GM18870 (cell line): ENCODE measurements around the gene CAPN2.

Experiments
- ATAC-seq: cut with Tn5 transposase; IDR thresholded peaks from one replicate; pipeline ENCODE4 v1.9.1; 2021; ENCODE audit warnings: moderate library complexity; ENCODE audit not compliant: unreplicated experiment

Gene CAPN2

DNA sequence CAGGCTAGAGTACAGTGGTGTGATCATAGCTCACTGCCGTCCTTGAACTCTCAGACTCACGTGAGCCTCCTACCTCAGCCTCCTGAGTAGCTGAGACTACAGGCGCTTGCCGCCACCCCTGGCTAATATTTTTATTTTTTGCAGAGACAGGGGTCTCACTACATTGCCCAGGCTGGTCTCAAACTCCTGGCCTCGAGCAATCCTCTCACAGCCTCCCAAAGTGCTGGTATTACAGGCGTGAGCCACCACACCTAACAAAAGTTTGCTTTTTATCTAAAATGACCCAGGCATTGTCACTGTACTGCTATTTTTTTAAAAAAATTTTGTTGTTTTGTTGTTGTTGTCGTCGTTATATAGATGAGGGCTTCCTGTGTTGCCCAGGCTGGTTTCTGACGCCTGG lies 46.4 kb downstream of the CAPN2 start:
- no peak for ATAC-seq

DNA sequence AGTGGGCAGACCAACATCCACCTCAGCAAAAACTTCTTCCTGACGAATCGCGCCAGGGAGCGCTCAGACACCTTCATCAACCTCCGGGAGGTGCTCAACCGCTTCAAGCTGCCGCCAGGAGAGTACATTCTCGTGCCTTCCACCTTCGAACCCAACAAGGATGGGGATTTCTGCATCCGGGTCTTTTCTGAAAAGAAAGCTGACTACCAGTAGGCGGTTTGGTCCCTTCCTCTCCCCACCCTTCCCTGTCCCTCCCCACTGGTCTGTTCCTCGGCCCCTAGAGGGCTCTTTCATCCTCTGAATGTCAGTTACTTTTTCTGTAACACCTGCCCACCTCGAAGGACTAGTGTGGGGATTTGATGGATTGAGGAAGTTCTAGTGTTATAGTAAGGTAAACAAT lies 46.9 kb downstream of the CAPN2 start:
- ATAC-seq, result no peak

DNA sequence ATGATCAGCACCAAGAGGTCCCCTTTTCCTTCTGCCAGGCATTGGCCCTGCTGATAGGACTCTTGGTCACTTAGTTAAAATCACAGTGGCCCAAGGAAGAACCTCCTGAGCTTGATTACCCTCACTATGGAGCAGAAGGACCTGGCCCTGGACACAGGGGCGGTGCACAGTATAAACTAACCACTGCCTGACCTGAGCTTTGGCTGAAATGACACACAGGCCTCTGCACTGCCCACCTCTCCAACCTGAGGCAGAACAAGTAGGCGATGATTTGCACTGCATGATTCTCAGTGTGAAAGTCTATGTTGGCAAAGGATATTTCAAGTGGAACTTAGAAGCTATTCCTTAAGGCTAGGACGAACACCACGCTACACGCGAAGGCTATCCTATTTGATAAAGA lies 48.5 kb downstream of the CAPN2 start:
- ATAC-seq, result no peak

DNA sequence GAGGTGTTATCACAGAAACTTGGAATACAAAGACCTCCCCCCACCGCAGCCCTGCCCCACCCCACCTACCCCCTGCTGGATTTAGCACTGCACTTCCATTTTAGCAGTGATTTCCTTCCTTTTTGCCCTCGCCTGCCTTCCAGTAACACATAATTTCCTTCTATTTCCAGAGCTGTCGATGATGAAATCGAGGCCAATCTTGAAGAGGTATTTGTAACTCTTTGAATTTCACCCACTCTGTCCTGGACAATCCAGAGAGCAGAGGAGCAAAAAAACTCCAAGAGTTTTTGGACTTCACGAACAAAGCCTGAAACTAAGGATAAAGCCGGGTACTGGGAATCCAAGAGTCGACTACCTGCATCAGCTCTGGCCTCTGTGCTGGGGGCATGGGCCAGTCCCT lies 49.1 kb downstream of the CAPN2 start:
- no peak for ATAC-seq

DNA sequence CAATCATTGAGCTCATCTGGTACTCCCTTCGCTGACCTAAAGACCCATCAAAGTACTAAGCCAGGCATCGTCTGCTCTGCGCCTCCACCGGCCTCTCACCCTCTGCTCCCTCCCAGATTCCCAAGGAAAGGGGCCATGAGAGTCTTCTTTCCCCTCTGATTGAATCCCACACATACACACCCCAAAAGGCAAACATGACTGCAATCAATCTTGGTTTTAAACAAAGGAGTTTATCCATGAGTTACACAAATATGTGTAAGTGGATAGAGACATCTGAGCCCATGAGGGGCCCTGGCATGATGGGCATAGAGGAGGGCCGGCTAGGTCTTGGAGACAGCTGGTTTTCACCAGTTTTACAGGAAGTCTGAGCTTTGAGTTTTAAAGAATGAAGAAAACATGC lies 50.9 kb downstream of the CAPN2 start:
- ATAC-seq, result no peak

DNA sequence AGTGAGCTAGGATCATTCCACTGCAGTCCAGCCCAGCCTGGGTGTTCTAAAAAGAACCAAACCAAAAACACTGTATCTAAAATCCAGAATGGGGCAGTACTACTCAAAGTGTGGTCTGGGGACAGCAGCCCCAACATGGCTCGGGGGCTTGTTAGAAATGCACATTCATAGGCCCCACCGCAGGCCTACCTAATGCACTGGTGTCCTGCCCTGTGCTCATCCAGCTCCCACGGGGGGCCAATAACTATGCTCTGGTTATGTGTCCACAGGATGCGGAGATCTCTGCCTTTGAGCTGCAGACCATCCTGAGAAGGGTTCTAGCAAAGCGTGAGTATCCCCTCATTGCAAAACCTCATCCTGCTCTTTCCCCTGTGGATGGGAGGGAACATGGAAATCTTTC lies 51.5 kb downstream of the CAPN2 start:
- ATAC-seq, result no peak

DNA sequence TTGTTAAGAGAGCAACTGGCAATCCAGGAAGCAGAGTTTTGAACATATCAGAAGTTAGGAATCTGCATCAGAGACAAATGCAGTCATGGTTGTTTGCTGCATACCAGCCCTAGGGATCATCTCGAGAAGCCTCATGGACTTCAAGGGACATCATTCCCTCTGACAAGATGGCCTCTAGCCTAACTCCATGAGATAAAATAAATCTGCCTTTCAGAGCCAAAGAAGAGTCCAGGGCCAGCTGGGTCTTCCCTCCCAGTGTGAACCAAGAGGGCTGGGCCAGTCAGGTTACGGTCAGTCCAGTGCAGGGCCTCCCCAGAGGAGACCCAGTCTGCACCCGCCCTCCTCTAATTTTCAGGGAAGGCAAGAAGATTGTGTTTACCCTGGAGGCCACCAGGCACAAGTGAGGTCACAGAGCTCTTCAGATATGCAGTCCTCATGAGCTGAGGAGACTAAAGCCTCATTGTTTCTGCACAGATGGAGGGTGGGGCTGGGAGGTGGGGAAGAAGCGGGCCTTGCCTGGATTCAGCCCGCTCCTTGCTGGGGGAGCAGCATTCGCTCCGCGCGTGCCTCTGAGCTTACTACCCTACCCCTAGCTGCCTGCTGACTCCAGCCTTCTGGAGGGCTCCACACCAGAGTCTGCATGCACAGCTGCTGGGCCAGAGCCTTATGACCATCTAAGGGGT lies 52.8 kb downstream of the CAPN2 start:
- no peak for ATAC-seq

DNA sequence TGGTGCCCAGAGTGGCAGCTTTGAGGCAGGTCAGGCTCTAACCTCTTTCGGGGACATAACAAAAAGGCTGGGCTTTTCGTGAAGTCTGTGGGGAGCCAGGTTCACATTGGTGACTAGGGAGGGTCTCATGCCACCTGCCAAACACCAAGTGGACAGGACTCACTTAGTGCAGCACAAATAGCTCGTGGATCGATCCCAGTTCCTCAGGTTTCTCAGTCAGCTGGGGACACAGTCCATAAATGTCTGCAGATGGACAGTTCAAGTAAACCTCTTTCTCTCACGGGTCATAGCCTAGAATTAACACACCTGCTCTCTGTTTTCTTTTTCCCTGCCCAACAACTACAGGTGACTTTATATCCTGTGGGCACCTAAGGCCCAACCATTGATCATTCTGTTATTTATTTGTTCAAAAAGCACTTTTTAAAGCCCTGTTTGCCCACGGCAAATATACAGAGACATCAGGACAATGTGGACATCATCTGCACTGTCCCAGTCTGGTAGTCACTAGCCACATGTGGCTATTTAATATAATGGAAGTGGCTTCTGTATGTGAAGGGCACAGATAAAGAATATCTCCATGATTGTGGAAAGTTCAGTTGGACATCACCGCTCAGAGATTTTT lies 53.5 kb downstream of the CAPN2 start:
- no peak for ATAC-seq

DNA sequence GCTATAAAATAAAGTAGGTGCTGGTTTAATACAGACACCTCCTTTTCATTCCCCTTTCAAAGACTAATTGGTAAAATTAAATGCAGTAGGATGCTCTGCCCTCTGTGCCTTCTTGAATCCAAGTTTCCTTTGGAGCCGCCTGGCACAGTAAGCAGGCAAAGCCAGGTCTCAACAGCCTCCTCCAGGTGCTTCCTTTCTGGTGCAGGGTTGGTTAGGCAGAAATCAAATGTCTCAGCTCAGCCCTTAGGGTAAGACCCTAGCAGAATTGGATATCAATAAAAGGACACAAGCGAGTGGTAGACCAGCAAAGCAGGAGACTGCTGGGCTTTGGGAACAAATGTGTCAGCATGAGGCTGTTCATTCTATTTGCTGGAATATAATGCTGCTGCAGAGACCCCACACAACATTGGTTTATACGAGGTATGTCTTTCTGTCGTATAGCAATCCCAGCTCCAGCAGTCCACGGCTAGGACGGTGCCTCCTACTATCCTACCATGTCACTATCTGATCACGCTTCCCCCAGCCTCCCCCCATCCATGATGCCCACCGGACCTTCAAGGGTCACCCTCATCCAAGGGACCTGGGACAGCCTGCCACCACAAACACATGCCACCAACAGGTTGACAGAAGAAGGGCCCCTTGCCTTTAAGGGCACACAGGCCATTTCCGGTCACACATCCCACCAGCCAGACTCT lies 58.4 kb downstream of the CAPN2 start:
- no peak for ATAC-seq

DNA sequence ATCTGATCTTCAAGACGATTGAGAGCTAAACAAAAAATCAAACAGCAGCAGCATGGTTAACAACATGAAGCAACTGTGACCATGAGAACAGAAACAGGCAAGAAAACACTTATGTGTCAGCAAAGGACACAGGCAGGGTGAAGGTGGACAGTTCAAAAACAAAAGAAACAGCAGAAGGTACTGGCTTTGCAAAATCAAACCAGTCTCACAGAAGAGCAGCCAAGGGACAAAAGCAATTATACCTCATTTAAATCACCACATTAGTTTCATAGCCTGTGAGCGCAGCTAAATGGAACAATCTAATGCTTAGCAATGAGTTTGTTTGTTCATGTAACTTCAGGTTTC lies 59.1 kb downstream of the CAPN2 start:
- ATAC-seq, result no peak

DNA sequence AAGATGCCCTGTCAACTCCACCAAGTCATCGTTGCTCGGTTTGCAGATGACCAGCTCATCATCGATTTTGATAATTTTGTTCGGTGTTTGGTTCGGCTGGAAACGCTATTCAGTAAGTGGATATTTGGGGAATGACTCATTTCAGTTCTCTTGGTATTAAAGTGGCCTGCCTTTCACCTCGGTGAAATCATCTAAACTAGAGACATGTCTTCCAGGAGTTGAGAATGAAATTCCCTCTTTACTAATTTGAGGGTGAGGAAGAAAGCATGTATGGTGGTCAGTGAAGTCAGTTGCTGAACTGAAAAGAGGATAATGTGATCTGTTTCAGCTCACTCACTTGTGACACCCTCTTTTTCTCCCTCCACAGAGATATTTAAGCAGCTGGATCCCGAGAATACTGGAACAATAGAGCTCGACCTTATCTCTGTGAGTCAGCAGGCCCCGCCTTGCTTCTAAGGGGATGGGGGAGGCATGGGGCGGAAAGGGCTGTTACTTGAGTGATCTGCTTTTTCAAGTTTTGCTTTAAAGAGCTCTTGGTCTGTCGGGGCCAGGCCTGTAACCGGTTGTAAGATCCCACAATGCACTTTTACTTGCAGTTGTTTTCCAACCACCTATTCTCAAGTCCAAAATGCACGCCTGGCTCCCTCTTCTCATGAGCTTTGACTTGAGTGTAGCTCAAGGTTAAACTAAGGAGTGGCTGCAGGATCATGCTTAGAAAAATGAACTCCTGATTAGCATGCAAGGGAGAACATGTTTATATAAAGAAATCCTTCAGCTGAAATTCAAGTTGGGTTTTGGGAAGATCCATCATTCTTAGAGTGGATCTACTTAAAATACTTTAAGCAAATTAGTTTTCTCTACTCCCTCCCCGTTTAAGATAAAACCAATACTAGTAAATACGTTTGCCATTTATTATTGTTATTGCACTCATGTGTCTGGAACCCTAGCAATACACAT lies 59.8 kb downstream of the CAPN2 start:
- ATAC-seq, result no peak

DNA sequence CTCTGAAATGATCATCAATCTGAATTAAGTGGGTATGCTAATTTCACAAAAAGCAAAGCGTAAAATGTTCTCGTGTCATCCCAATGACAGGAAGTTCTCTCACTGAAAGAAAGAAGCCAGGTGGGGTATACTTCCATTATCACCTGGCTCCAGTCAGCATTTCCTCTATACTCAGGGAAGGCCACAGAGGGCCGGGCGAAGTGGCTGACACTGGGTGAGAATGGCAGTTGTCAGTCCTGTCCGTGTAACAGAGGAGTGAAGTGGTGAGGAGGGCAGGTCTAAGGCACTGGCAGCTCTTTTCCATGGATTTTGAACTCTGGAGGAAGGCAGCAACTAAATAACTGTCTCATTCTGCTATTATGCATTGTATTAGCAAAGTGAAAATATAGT lies 60.4 kb downstream of the CAPN2 start:
- ATAC-seq, result no peak

DNA sequence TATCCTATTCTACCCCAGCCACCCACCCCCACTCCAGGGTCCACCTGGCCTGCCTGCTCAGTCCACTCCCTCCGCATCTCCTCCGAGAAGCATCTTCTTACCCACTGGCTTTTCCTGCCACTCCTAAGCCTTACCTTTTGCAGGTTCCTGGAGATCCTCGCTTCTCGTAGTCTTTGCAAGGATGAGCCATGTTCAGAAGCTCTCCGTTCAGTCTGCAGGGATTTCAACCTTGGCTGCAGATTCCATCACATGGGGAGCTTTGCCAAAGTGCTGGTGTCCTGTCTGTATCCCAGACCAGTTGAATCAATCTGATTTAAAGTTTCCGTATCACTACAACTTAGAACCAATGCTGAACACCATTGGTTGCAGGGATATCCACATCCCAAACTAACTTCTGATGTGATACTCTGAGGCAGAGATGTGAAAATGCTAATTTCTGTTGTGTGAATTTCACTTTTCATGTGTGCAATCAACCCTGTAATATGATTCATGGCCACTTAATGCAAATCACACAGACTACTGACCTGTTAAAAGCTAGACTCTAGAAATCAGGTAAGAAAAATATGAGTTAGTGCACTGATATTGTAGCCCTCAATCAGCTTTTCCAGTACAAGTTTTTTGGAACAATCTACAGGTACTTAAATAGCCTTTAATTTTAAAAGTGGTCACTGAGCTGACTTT lies 61.9 kb downstream of the CAPN2 start:
- no peak for ATAC-seq

DNA sequence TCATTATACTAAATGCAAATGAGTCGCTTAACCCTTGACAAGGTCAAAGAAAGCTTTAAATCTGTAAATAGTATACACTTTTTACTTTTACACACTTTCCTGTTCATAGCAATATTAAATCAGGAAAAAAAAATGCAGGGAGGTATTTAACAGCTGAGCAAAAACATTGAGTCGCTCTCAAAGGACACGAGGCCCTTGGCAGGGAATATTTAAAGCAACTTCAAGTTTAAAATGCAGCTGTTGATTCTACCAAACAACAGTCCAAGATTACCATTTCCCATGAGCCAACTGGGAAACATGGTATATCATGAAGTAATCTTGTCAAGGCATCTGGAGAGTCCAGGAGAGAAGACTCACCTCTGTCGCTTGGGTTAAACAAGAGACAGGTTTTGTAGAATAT lies 62.7 kb downstream of the CAPN2 start:
- no peak for ATAC-seq

DNA sequence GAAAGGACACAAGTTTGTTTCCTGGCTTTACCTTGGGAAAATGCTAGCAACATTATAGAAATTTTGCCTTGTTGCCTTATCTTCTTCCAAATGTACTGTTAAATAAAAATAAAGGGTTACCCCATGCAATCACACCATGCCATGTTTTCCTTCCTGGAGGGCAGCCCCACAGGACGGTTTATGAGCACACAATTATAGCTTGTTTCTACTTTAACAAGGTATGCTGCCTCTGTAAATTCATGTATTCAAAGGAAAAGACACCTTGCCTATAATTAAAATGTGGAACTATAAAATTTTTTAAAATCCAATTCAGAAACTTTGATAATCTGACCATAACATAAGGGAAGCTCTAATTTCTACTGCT lies 63.4 kb downstream of the CAPN2 start:
- ATAC-seq, result no peak

DNA sequence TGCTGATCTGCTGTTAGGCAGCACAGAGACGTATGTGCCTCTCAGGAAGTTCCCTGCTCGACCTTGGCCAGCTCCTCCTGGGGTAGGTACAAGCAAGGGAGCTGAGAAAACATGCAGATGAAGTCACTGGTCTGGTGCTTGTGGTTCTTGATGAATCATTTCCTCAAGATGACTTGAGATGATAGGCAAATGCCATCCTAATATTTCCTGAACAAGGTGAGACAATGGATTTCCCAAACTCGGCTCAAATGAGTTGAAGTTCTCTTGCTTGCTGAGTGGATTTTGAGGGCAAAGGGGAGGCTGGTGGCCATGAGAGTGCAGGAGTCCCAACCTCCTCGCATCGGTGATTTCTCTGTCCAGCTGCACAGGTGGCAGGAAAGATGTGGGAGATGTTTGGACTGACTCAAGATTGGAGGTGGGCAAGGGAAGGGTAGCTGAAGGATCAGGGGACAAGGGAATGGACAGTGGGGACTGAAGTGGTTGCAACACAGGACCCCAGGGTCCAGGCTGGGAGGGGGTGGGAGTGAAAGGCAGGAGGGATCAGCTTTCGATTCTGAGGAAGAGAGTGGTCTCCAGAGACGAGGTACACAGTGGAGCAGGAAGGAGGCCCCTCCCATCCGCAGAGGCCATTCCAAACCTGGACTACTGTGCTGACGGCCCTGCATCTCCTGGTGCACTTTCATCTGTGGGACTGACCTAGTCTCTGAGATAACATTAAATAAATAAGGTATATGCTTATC lies 63.9 kb downstream of the CAPN2 start:
- ATAC-seq, result no peak

DNA sequence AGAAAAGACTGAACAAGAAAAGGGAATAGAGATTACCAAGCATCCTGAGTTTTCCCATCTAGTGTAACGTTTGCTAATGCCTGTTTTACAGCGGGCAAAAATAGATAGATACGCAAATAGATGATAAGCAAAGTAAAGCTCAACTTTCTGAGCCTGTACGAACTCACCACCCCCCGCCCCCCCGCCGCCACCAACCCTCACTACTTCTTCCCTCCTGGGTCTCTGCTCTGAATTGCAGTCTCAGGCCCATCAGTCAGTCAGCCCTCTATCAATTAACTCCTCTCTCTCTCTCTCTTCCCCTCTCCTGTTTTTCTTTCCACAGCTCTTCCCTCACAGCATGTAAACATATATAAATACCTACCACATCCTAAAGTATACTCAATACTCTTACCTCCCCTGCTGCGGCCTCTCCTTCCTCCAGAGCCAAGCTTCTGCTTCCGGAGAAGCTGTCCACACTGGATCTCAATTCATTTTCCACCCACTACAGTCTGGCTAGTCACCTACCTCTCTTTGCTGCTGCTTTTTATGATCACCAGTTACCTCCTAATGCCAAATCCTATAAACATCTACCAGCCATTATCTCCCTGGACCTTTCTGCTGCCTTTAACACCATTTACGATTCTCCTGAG lies 64.6 kb downstream of the CAPN2 start:
- no peak for ATAC-seq

DNA sequence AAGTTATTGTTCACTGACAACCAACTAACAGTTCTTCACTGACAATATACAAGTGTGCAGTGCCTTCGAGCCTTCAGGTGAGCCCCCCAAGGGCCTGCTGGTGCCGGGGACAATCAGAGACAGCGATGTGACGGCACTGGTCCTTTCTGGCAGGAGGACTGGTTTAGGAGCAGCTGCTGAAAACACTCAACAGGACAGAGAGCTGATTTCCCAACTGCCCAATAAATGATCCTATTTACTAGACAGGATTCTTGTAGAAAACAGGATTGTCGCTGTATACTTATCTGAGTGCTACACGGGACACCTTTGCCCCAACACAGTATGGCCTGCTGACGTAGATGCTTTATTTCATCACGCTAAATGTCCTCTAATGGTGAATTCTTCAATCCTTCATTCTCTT lies 68.0 kb downstream of the CAPN2 start:
- no peak for ATAC-seq

DNA sequence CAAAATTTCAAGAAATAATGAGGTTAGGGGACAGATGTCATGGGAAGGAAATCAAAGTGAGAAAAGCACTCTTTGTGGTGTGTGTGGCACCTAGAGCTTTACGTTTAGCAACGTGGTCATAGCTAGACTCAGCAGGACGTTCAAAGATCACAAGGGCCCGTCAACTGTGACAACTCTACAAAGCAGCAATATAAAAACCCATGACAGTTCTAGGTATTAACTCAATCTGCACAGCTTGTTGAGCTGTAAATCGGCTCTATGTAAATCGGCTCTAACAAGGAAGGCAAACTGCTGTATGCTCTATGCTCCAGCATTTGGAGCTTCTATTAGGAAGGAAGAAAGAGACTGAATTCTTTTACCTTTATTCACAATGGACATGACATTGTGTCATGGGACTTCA lies 68.6 kb downstream of the CAPN2 start:
- no peak for ATAC-seq

DNA sequence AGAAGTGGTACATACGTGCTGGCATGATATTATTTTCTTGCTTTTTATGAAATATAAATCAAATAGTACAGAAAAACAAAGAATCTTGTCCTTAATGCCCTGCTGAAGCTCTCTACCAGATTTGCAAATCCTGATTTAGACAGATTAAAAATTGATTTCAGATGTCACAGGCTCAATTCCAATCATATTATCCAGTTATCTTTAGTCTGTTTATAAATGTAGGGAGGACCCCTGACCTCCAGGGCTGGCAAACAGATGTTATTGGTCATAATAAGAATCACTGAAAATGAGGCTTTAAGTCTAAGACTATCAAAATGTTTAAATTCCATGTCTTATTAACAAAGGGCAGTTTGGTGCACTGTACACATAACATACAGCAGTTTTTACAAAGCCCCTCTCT lies 71.3 kb downstream of the CAPN2 start:
- no peak for ATAC-seq
